HL-60 (cell line): ENCODE data around the gene ATG2B.

Experiments
- CTCF ChIP-seq: IDR thresholded peaks from one replicate; pipeline ENCODE4 v1.5.1; 2011; ENCODE audit warnings: low read length, control low read depth, inconsistent platforms; ENCODE audit not compliant: insufficient read depth
- REST ChIP-seq: IDR thresholded peaks from 2 replicates; pipeline ENCODE4 v1.6.1; 2012; ENCODE audit warnings: low read depth; ENCODE audit not compliant: insufficient replicate concordance

GRCh38 chr14:96240641-96241040 is 122.5 kb downstream of the ATG2B start:
- TF ChIP-seq CTCF (no peak), REST (no peak)
